HG02763 (cell line): ENCODE data around the gene ABCB9.

Source experiments
- ATAC-seq: cut with Tn5 transposase; IDR thresholded peaks from one replicate; pipeline ENCODE4 v1.9.1; 2021; ENCODE audit warnings: mild to moderate bottlenecking, moderate library complexity; ENCODE audit not compliant: unreplicated experiment

The ABCB9 gene

GRCh38 chr12:122995503-122996187 lies 29.4 kb upstream of the ABCB9 start:
- no peak for ATAC-seq

GRCh38 chr12:122994781-122995502 lies 28.7 kb upstream of the ABCB9 start:
- ATAC-seq: no peak

- ATAC-seq: no peak
Observed at GRCh38 chr12:122994140-122994675, 27.9 kb upstream of the ABCB9 start.

- no peak for ATAC-seq
Observed at GRCh38 chr12:122992386-122992785, 26.1 kb upstream of the ABCB9 start.

GRCh38 chr12:122991623-122992275 lies 25.5 kb upstream of the ABCB9 start:
- ATAC-seq: no peak

GRCh38 chr12:122990961-122991622 lies 24.8 kb upstream of the ABCB9 start:
- ATAC-seq: no peak

GRCh38 chr12:122990561-122990960 lies 24.3 kb upstream of the ABCB9 start:
- ATAC-seq: no peak

GRCh38 chr12:122989874-122990419 lies 23.7 kb upstream of the ABCB9 start:
- no peak for ATAC-seq

- no peak for ATAC-seq
Observed at GRCh38 chr12:122989225-122989839, 23.1 kb upstream of the ABCB9 start.

- ATAC-seq: no peak
Observed at GRCh38 chr12:122988612-122989212, 22.4 kb upstream of the ABCB9 start.

- no peak for ATAC-seq
Observed at GRCh38 chr12:122988036-122988435, 21.8 kb upstream of the ABCB9 start.

GRCh38 chr12:122987086-122987951 lies 21.1 kb upstream of the ABCB9 start:
- ATAC-seq: no peak

- ATAC-seq: no peak
Observed at GRCh38 chr12:122986258-122986871, 20.1 kb upstream of the ABCB9 start.

GRCh38 chr12:122985338-122986257 lies 19.3 kb upstream of the ABCB9 start:
- ATAC-seq: no peak

GRCh38 chr12:122984612-122985337 lies 18.5 kb upstream of the ABCB9 start:
- ATAC-seq: no peak

- ATAC-seq: no peak
Observed at GRCh38 chr12:122983789-122984515, 17.7 kb upstream of the ABCB9 start.
